ENCODE data around the gene SERPINA1. TPM values are rescaled to one million over a fixed set of nuclear protein-coding genes. Genes with fewer than 3 reads are reported as not detected.

SERPINA1 gene
- total and polyA plus RNA-seq, 4 donors, result 10,220 to 47,972 (median 25,583) TPM

DNA sequence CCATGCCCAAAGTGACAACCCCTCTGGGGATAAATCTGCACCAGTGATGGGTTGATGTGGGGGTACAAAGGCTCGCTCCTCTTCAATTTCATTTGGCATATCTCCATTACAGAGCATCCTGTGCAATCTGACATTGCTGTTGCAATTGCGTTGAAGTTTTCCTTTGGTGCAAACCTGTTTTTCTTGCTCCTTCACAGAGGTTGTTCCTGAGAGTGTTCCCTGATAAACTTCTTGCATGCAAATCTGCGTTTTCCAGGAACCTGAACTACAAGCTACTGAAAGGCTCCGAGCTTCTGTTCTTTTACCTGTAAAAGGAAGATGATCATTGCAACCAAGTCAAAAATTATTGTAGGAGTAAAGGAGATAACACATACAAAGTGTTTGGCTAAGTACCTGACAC is 38.1 kb upstream of the SERPINA1 start:
- Histone ChIP-seq H3K27ac (ENCODE audit: low read depth in 1 of 2, low read length in 2 of 2) (no peak overlapping the region), H3K9me3 (ENCODE audit: control insufficient read depth in 4 of 4, low read length in 3 of 4) (no peaks in the 10 kb centered on the region), H3K36me3 (ENCODE audit: control insufficient read depth in 4 of 4, insufficient read depth in 3 of 4, low read depth in 1 of 4, low read length in 3 of 4) (no peaks in the 10 kb centered on the region), H3K4me3 (ENCODE audit: low read depth in 1 of 3, low read length in 3 of 3) (no peak overlapping the region), H3K9ac (ENCODE audit: low read depth in 1 of 2, low read length in 2 of 2) (no peak overlapping the region), H3K27me3 (ENCODE audit: control insufficient read depth in 4 of 4, insufficient read depth in 4 of 4, low read length in 3 of 4) (no peaks in the 10 kb centered on the region), H3K4me1 (ENCODE audit: control insufficient read depth in 4 of 4, insufficient read depth in 4 of 4, low read length in 3 of 4) (peaks cover 0 to 7% (median 4%) of the 10 kb centered on the region in 4 donors)
- DNase-seq (ENCODE audit: low spot score), result no peak
- TF ChIP-seq, protein P1, sequence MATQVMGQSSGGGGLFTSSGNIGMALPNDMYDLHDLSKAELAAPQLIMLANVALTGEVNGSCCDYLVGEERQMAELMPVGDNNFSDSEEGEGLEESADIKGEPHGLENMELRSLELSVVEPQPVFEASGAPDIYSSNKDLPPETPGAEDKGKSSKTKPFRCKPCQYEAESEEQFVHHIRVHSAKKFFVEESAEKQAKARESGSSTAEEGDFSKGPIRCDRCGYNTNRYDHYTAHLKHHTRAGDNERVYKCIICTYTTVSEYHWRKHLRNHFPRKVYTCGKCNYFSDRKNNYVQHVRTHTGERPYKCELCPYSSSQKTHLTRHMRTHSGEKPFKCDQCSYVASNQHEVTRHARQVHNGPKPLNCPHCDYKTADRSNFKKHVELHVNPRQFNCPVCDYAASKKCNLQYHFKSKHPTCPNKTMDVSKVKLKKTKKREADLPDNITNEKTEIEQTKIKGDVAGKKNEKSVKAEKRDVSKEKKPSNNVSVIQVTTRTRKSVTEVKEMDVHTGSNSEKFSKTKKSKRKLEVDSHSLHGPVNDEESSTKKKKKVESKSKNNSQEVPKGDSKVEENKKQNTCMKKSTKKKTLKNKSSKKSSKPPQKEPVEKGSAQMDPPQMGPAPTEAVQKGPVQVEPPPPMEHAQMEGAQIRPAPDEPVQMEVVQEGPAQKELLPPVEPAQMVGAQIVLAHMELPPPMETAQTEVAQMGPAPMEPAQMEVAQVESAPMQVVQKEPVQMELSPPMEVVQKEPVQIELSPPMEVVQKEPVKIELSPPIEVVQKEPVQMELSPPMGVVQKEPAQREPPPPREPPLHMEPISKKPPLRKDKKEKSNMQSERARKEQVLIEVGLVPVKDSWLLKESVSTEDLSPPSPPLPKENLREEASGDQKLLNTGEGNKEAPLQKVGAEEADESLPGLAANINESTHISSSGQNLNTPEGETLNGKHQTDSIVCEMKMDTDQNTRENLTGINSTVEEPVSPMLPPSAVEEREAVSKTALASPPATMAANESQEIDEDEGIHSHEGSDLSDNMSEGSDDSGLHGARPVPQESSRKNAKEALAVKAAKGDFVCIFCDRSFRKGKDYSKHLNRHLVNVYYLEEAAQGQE (IDR thresholded peaks at IDR 0.05), result no peak
- TF ChIP-seq NR2F2 (IDR thresholded peaks at IDR 0.05) (no peak), FOXA1 (IDR thresholded peaks at IDR 0.05) (no peak), TAF1 (conservative IDR thresholded peaks at IDR 0.05) (no peak), HNF4G (IDR thresholded peaks at IDR 0.05) (no peak), GABPA (IDR thresholded peaks at IDR 0.05 in 1 of 2, conservative IDR thresholded peaks at IDR 0.05 in 1 of 2) (no peak), HNF4A (conservative IDR thresholded peaks at IDR 0.05) (no peak), JUND (IDR thresholded peaks at IDR 0.05) (no peak), MAX (IDR thresholded peaks at IDR 0.05) (no peak), RAD21 (IDR thresholded peaks at IDR 0.05) (no peak), SP1 (IDR thresholded peaks at IDR 0.05) (no peak), FOXA2 (IDR thresholded peaks at IDR 0.05) (no peak)
- TF ChIP-seq, protein P2, sequence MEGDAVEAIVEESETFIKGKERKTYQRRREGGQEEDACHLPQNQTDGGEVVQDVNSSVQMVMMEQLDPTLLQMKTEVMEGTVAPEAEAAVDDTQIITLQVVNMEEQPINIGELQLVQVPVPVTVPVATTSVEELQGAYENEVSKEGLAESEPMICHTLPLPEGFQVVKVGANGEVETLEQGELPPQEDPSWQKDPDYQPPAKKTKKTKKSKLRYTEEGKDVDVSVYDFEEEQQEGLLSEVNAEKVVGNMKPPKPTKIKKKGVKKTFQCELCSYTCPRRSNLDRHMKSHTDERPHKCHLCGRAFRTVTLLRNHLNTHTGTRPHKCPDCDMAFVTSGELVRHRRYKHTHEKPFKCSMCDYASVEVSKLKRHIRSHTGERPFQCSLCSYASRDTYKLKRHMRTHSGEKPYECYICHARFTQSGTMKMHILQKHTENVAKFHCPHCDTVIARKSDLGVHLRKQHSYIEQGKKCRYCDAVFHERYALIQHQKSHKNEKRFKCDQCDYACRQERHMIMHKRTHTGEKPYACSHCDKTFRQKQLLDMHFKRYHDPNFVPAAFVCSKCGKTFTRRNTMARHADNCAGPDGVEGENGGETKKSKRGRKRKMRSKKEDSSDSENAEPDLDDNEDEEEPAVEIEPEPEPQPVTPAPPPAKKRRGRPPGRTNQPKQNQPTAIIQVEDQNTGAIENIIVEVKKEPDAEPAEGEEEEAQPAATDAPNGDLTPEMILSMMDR (IDR thresholded peaks at IDR 0.05; ENCODE audit: low read depth, low read length, missing input control), result no peak
- TF ChIP-seq, protein P3, sequence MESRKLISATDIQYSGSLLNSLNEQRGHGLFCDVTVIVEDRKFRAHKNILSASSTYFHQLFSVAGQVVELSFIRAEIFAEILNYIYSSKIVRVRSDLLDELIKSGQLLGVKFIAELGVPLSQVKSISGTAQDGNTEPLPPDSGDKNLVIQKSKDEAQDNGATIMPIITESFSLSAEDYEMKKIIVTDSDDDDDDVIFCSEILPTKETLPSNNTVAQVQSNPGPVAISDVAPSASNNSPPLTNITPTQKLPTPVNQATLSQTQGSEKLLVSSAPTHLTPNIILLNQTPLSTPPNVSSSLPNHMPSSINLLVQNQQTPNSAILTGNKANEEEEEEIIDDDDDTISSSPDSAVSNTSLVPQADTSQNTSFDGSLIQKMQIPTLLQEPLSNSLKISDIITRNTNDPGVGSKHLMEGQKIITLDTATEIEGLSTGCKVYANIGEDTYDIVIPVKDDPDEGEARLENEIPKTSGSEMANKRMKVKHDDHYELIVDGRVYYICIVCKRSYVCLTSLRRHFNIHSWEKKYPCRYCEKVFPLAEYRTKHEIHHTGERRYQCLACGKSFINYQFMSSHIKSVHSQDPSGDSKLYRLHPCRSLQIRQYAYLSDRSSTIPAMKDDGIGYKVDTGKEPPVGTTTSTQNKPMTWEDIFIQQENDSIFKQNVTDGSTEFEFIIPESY (IDR thresholded peaks at IDR 0.05), result no peak
- TF ChIP-seq, protein P4, sequence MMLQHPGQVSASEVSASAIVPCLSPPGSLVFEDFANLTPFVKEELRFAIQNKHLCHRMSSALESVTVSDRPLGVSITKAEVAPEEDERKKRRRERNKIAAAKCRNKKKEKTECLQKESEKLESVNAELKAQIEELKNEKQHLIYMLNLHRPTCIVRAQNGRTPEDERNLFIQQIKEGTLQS (IDR thresholded peaks at IDR 0.05), result no peak
- 87% methylated on average over 4 of the region's 4 CpGs for WGBS

GRCh38 chr14:94424371-94424770 is 36.0 kb upstream of the SERPINA1 start:
- no peak overlapping the region for H3K9ac ChIP-seq (ENCODE audit: low read depth in 1 of 2, low read length in 2 of 2)
- no peak overlapping the region for H3K4me3 ChIP-seq (ENCODE audit: low read depth in 1 of 3, low read length in 3 of 3)
- 85% methylated on average over 3 of the region's 3 CpGs for WGBS
- no peak overlapping the region for H3K27ac ChIP-seq (ENCODE audit: low read depth in 1 of 2, low read length in 2 of 2)
- H3K9me3 ChIP-seq (ENCODE audit: control insufficient read depth in 4 of 4, low read length in 3 of 4), result no peaks in the 10 kb centered on the region
- H3K4me1 ChIP-seq (ENCODE audit: control insufficient read depth in 4 of 4, insufficient read depth in 4 of 4, low read length in 3 of 4), result peaks cover 0 to 7% (median 4%) of the 10 kb centered on the region in 4 donors
- H3K36me3 ChIP-seq (ENCODE audit: control insufficient read depth in 4 of 4, insufficient read depth in 3 of 4, low read depth in 1 of 4, low read length in 3 of 4), result no peaks in the 10 kb centered on the region
- no peak for DNase-seq (ENCODE audit: low spot score)
- TF ChIP-seq HNF4A (conservative IDR thresholded peaks at IDR 0.05), result no peak
- no peak for TF ChIP-seq FOXA1 (IDR thresholded peaks at IDR 0.05)
- H3K27me3 ChIP-seq (ENCODE audit: control insufficient read depth in 4 of 4, insufficient read depth in 4 of 4, low read length in 3 of 4), result no peaks in the 10 kb centered on the region
